ENCODE measurements around the gene FICD.

DNA sequence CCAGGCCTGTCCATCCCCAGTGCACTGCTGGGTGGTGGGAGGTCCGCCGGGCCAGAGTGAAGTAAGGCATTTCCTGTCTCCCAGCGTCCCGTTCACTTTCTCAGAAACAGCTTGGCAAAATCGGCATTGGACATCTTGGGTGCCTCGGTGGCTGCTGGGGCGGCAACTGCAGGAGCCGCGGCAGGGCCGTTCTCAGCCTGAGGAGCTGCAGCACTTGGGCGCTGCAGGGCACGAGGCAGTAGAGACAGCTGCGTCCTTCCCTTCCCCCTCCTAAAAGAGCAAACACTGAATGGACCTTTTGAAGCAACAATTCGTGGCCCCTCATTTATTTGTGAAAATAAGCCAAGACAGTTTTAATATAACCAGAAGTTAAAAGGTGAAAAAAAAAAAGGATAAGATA, 8.3 kb downstream of the FICD start:
- no peak for TF ChIP-seq EZH2 (IDR thresholded peaks at IDR 0.05; ENCODE audit: low read length, missing control alignments)
- TF ChIP-seq, protein P1, sequence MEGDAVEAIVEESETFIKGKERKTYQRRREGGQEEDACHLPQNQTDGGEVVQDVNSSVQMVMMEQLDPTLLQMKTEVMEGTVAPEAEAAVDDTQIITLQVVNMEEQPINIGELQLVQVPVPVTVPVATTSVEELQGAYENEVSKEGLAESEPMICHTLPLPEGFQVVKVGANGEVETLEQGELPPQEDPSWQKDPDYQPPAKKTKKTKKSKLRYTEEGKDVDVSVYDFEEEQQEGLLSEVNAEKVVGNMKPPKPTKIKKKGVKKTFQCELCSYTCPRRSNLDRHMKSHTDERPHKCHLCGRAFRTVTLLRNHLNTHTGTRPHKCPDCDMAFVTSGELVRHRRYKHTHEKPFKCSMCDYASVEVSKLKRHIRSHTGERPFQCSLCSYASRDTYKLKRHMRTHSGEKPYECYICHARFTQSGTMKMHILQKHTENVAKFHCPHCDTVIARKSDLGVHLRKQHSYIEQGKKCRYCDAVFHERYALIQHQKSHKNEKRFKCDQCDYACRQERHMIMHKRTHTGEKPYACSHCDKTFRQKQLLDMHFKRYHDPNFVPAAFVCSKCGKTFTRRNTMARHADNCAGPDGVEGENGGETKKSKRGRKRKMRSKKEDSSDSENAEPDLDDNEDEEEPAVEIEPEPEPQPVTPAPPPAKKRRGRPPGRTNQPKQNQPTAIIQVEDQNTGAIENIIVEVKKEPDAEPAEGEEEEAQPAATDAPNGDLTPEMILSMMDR (conservative IDR thresholded peaks at IDR 0.05 in 1 of 2, IDR thresholded peaks at IDR 0.05 in 1 of 2; ENCODE audit: low read depth in 1 of 2, low read length in 2 of 2), result no peak

Measured in fibroblast of lung (primary cell).